Measurements from ENCODE around the gene THYN1. TPM values are rescaled to one million over a fixed set of nuclear protein-coding genes. Genes with fewer than 3 reads are reported as not detected.

Gene THYN1
- total RNA-seq, 4 donors from 2014 or later, result 37.8 to 62.7 (median 52.3) TPM

DNA sequence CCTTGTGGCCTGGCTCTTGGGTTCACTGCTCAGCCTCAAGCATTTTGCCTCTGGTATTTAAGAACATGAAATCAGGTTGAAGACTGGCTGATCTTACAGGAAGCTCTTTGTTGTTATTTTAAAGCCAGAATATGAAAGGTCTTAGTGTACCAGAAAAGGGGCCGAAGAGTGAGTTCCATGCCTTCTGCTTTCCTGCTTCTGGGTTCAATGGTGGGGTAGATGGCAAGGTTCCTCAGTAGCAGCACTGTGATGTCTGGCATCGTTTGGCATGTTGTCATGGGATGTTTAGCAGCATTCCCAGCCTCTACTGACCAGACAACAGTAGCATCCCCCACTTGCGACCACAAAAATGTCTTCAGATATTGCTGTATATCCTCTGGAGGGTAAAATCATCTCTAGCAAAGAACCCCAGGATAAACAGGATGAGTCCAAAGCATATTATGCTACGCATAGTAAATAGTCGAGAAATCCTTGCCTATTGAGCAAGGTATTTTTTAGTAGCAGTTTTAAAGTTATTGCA, 26.3 kb downstream of the THYN1 start:
- Histone ChIP-seq H3K9me3 (no peaks in the 10 kb centered on the region), H3K27ac (no peak overlapping the region), H3K27me3 (no peaks in the 10 kb centered on the region), H3K36me3 (no peaks in the 10 kb centered on the region), H3K4me1 (peaks cover 0 to 47% (median 5%) of the 10 kb centered on the region in 4 donors), H3K4me3 (no peak overlapping the region)
- no peak for TF ChIP-seq CTCF (IDR thresholded peaks at IDR 0.05)
- no peak for TF ChIP-seq POLR2A (IDR thresholded peaks at IDR 0.05)
- no peak for DNase-seq

DNA sequence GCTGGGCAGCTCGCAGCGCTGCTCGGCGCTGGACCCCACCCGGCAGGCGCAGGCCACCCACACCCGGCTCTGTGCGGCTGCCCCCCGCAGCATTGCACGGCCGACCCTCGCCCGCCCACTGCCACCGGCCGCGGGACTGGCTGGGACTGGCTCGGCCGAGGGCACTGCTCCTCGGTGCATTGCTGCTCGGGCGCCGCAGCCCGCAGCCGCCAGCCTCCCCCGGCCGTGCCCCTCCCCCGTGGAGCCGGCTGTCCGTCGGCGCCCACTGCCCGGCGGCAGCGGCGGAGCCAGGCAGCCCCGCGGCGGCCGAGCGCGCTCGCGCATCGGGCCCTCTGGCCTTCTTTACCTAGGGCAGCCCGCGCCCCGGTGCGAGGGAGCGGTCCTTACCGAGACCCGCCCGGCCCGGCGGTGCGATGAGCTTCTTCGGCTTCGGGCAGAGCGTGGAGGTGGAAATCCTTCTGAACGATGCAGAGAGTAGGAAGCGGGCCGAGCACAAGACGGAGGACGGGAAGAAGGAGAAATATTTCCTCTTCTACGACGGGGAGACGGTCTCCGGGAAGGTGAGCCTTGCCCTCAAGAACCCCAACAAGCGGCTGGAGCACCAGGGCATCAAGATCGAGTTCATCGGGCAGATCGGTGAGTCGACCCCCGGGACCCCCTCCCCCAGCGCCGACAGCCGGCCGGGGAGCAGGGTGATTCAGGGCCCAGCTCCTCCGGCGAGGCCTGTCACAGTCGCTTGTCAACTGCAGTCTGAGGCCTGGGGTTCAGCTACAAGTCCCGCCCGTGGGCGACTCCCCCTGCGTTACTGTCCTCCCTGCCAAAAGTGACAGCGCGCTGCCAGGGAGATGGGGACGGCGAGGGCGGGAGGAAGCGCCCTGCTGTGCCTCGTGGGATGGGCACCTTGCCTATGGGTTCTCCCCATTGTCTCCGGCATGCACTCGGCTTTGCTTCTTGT, 28.2 kb downstream of the THYN1 start:
- H3K36me3 ChIP-seq, result no peaks in the 10 kb centered on the region
- H3K4me1 ChIP-seq, result peaks cover 0 to 47% (median 5%) of the 10 kb centered on the region in 4 donors
- TF ChIP-seq CTCF (IDR thresholded peaks at IDR 0.05) (no peak), POLR2A (IDR thresholded peaks at IDR 0.05) (no peak)
- H3K4me3 ChIP-seq, result peak overlapping the region; percentile 62 to 98 (median 86)
- DNase-seq, result peak; percentile 57 to 67 (median 66)
- H3K27ac ChIP-seq, result peak overlapping the region; percentile 87 to 93 (median 92)
- no peaks in the 10 kb centered on the region for H3K27me3 ChIP-seq
- H3K9me3 ChIP-seq, result no peaks in the 10 kb centered on the region

DNA sequence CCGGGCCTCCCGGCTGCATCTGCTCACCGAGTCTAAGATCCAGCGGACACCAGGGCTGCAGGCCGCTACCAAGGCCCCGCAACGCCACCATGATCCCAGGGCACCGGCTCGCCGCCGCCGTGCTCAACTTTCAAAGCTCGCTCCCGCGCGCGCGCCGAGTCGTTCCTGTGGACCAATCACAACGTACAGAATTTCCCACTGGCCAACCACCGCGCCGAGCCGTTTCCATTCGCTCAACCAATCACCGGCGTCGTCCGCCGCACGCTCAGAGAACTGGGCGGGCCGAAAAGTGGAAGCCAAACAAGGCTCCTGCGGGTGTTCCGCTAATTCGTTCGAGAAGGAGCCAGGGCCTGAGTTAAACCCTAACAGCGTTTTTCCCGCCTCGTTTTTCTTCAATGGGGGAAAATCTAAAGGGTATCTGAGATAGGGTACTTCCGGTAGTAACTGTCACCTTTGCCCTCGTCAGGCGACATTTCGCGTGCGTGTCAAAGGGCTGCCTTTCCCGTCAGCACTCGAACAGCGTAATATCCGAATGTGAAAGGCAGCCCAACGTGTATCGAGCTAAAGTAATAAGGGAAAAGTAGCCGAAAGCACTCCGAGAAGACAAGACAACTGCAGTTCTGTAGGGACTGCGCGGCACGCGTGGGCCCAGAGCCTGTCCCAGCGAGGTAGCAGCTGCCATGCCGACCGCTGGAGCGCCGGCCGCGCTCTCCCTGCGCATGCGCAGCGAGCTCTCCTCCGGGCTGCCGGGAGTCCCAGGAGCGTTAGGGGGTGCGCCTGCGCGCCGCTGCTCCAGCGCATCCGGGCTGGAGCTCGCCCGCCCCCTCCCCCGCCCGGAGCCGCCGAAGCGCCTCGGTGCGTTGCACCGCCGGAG, 29.1 kb downstream of the THYN1 start, which contains the start of the genes NCAPD3 and VPS26B:
Gene NCAPD3, minus strand, starts transcription at position 132 of the 874 bp plus-strand sequence. Its CDS starts 41 bp downstream, at position 91.
Gene VPS26B, plus strand, starts transcription at position 836 of the 874 bp plus-strand sequence. CDS start 452 bp downstream, outside the sequence.
- TF ChIP-seq CTCF (IDR thresholded peaks at IDR 0.05) (peak in 2 of 6 experiments; percentile 2 to 9), POLR2A (IDR thresholded peaks at IDR 0.05) (peak; percentile 97 to 99)
- peaks cover 0 to 43% (median 5%) of the 10 kb centered on the region in 4 donors for H3K4me1 ChIP-seq

DNA sequence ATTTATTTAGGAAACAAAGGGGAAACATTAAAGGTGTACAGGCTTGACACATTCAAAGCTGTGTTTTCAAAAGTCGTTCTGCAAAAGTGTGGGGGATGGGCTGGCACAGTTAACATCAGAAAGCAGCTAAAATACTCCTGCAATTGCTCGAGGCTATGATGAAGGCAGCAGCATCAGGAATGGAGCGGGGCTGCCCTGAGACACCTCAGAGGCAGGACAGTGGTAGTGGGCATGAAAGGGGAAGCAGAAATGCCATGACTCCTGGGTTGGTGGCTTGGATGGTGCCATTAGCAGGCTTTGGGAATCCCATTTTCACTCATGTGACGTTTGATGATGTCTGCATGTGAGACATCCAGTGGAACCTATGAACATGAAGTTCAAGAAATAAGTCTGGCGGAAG, 30.0 kb downstream of the THYN1 start:
- peaks cover 0 to 12% (median 0%) of the 10 kb centered on the region in 3 donors for H3K36me3 ChIP-seq
- peaks cover 0 to 38% (median 5%) of the 10 kb centered on the region in 4 donors for H3K4me1 ChIP-seq
- no peaks in the 10 kb centered on the region for H3K27me3 ChIP-seq
- TF ChIP-seq CTCF (IDR thresholded peaks at IDR 0.05) (no peak), POLR2A (IDR thresholded peaks at IDR 0.05) (no peak)
- peak overlapping the region; percentile 62 to 98 (median 86) for H3K4me3 ChIP-seq
- H3K27ac ChIP-seq, result peak overlapping the region in 1 of 4 donors; percentile 93
- H3K9me3 ChIP-seq, result no peaks in the 10 kb centered on the region
- DNase-seq, result no peak

More for the DNA sequence above, 29.1 kb downstream of the THYN1 start, which contains the start of the genes NCAPD3 and VPS26B:
- H3K27me3 ChIP-seq, result no peaks in the 10 kb centered on the region
- peak; percentile 96 to 99 (median 98) for DNase-seq
- peaks cover 0 to 3% (median 0%) of the 10 kb centered on the region in 3 donors for H3K36me3 ChIP-seq
- H3K27ac ChIP-seq, result peak within 1 kb of the TSS; percentile 87 to 93 (median 92)
- no peaks in the 10 kb centered on the region for H3K9me3 ChIP-seq
- H3K4me3 ChIP-seq, result peak within 1 kb of the TSS; percentile 62 to 98 (median 86)

DNA sequence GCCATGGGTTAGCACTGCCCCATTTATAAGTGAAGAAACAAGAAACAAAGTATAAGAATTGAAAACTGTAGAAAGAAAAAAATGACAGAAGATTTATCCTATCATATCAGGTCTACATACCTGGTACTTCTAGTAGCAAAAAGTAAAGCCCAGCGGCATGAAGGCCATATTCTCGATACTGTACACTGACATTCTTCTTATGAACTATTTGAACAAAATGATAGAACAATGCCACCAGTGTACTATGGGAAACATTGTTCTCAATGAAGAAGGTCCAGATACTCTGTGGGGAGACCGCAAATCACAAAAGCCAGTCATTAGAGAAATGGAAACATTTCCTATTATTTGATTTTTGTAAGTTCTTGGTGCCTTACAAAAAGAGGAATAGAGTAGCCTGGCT, 36.3 kb downstream of the THYN1 start:
- Histone ChIP-seq H3K4me1 (no peaks in the 10 kb centered on the region), H3K9me3 (no peaks in the 10 kb centered on the region), H3K4me3 (no peak overlapping the region), H3K27me3 (no peaks in the 10 kb centered on the region), H3K27ac (no peak overlapping the region), H3K36me3 (peaks cover 0 to 24% (median 0%) of the 10 kb centered on the region in 3 donors)
- TF ChIP-seq CTCF (IDR thresholded peaks at IDR 0.05) (no peak), POLR2A (IDR thresholded peaks at IDR 0.05) (no peak)
- no peak for DNase-seq

Data from Peyer's patch (tissue), 4 donors.